ENCODE measurements around the gene DTWD1. TPM values are rescaled to one million over a fixed set of nuclear protein-coding genes. Genes with fewer than 3 reads are reported as not detected.
"Not testable (repeated sequence)": the region's sequence is repeated elsewhere in the genome, so short reads cannot be mapped to it uniquely, and the experiment has no call there.

DTWD1 gene
- 36.6 to 41.2 TPM (median 37.8 TPM) in 3 replicates for total RNA-seq

- Mint-ChIP-seq H3K4me1 (peaks cover 32% of the 10 kb centered on the region), H3K9me3 (peaks cover 20% of the 10 kb centered on the region), H3K27ac (peak within 1 kb of the TSS; percentile 100), H3K4me3 (peak within 1 kb of the TSS; percentile 98), H3K36me3 (peaks cover 38% of the 10 kb centered on the region), H3K27me3 (ENCODE audit: low read depth) (no peaks in the 10 kb centered on the region)
- no peak for TF ChIP-seq CTCF (IDR thresholded peaks at IDR 0.05; ENCODE audit: unreplicated experiment)
- peak; percentile 87 for DNase-seq (ENCODE audit: low spot score in 2 of 2, unreplicated experiment in 2 of 2)
Measured at GRCh38 chr15:49620658-49621368, at the start of gene DTWD1, which contains the start of gene FAM227B. Gene DTWD1, plus strand, starts transcription at chr15:49621048. Its CDS starts 4,120 bp downstream, at chr15:49625168. Gene FAM227B, minus strand, starts transcription at chr15:49620818. Its CDS starts 5,647 bp downstream, at chr15:49615171.

- Mint-ChIP-seq H3K27me3 (ENCODE audit: low read depth) (no peaks in the 10 kb centered on the region), H3K27ac (no peak overlapping the region)
Measured at GRCh38 chr15:49573421-49573820, 47.4 kb upstream of the DTWD1 start.

GRCh38 chr15:49589030-49589429 lies 31.8 kb upstream of the DTWD1 start:
- no peak for TF ChIP-seq CTCF (IDR thresholded peaks at IDR 0.05; ENCODE audit: unreplicated experiment)
- no peak for DNase-seq (ENCODE audit: low spot score in 2 of 2, unreplicated experiment in 2 of 2)
- Mint-ChIP-seq H3K27ac (no peak overlapping the region), H3K36me3 (peaks cover 21% of the 10 kb centered on the region), H3K27me3 (ENCODE audit: low read depth) (no peaks in the 10 kb centered on the region), H3K4me3 (no peak overlapping the region), H3K9me3 (peaks cover 33% of the 10 kb centered on the region), H3K4me1 (no peaks in the 10 kb centered on the region)

More at GRCh38 chr15:49573421-49573820, 47.4 kb upstream of the DTWD1 start:
- DNase-seq (ENCODE audit: low spot score in 2 of 2, unreplicated experiment in 2 of 2), result no peak
- no peak for TF ChIP-seq CTCF (IDR thresholded peaks at IDR 0.05; ENCODE audit: unreplicated experiment)
- no peak overlapping the region for H3K4me3 Mint-ChIP-seq
- peaks cover 21% of the 10 kb centered on the region for H3K9me3 Mint-ChIP-seq
- H3K4me1 Mint-ChIP-seq, result no peaks in the 10 kb centered on the region
- H3K36me3 Mint-ChIP-seq, result peaks cover 20% of the 10 kb centered on the region

GRCh38 chr15:49592829-49593316 lies 28.0 kb upstream of the DTWD1 start:
- not testable (repeated sequence) for H3K27ac Mint-ChIP-seq; H3K27me3 Mint-ChIP-seq (ENCODE audit: low read depth); DNase-seq (ENCODE audit: low spot score in 2 of 2, unreplicated experiment in 2 of 2); H3K4me3 Mint-ChIP-seq; H3K4me1 Mint-ChIP-seq
- H3K9me3 Mint-ChIP-seq, result peaks cover 49% of the 10 kb centered on the region
- H3K36me3 Mint-ChIP-seq, result peaks cover 27% of the 10 kb centered on the region

DNA sequence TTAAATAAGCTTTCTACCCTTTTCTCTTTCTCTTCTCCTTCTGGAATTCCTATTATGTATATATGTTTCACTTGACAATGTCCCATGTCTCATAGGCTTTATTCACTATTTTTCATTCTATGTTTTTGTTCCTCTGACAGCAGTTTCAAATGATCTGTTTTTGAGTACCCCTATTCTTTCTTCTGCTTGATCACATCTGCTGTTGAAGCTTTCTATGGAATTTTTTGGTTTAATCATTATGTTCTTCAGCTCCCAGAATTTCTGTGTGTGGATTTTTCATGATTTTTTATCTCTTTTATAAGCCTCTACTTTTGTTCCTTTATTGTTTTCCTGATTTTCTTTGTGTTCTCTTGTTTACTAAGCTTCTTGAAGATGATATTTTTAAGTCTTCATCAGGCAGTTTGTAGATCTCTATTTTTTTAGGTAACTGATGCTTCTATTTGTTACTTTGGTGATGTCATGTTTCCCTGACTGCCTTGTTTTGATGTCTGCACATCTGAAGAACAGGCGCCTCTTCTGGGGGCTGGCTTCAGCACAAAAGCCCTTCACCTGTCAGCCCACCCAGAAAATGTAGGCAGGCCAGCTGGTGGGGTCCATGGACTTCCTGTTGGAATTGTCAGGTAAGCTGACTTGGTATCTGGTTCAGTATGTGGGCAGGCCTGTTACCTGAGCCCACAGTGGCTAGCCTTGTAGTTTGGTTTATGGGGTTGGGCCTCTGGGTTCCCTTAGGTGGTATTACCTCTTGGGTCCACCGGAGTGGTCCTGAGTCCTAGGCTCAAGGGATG lies 16.0 kb upstream of the DTWD1 start:
- no peak for TF ChIP-seq CTCF (IDR thresholded peaks at IDR 0.05; ENCODE audit: unreplicated experiment)
- Mint-ChIP-seq H3K36me3 (peaks cover 31% of the 10 kb centered on the region), H3K27ac (no peak overlapping the region), H3K4me3 (no peak overlapping the region), H3K9me3 (peaks cover 44% of the 10 kb centered on the region), H3K4me1 (no peaks in the 10 kb centered on the region), H3K27me3 (ENCODE audit: low read depth) (no peaks in the 10 kb centered on the region)
- no peak for DNase-seq (ENCODE audit: low spot score in 2 of 2, unreplicated experiment in 2 of 2)

- Mint-ChIP-seq H3K4me1 (no peaks in the 10 kb centered on the region), H3K4me3 (no peak overlapping the region), H3K36me3 (peaks cover 27% of the 10 kb centered on the region), H3K9me3 (peaks cover 40% of the 10 kb centered on the region), H3K27ac (no peak overlapping the region), H3K27me3 (ENCODE audit: low read depth) (no peaks in the 10 kb centered on the region)
- no peak for TF ChIP-seq CTCF (IDR thresholded peaks at IDR 0.05; ENCODE audit: unreplicated experiment)
- no peak for DNase-seq (ENCODE audit: low spot score in 2 of 2, unreplicated experiment in 2 of 2)
Measured at GRCh38 chr15:49605588-49605987, 15.3 kb upstream of the DTWD1 start.
